ENCODE results near the gene TMEM131.

Gene TMEM131

DNA sequence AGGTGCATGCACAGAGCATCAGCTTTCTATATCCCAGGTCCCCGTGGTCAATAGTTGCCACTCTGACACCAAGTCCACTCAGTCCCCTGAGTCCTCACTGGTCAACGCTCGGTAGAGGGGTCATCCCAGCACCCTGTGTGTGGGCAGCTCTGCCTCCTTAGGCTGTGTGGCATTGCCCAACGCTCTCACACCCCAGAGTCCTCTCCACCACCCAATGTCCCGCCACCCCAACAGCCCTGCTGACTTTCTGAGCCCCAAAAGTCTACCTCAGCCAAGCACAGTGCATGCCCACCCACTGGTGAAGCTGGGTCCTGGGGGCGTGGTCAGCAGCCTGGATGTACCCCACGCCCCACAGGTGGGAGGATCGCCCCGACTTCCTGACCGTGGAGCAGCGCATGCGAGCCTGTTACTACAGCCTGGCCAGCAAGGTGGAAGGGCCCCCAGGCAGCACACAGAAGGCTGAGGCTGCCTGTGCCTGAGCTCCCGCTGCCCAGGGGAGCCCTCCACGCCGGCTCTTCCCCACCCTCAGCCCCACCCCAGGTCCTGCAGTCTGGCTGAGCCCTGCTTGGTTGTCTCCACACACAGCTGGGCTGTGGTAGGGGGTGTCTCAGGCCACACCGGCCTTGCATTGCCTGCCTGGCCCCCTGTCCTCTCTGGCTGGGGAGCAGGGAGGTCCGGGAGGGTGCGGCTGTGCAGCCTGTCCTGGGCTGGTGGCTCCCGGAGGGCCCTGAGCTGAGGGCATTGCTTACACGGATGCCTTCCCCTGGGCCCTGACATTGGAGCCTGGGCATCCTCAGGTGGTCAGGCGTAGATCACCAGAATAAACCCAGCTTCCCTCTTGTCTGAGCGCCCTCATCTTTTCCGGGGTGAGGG is 256.5 kb downstream of the TMEM131 start:
- Histone ChIP-seq H3K27ac (peak overlapping the region; percentile 98), H3K27me3 (ENCODE audit: insufficient read depth, low read depth, severe bottlenecking) (no peaks in the 10 kb centered on the region), H3K9me3 (ENCODE audit: severe bottlenecking) (no peaks in the 10 kb centered on the region), H3K36me3 (peaks cover 2% of the 10 kb centered on the region), H3K4me3 (ENCODE audit: low read depth, low read length) (no peak overlapping the region)
- TF ChIP-seq, protein P1, sequence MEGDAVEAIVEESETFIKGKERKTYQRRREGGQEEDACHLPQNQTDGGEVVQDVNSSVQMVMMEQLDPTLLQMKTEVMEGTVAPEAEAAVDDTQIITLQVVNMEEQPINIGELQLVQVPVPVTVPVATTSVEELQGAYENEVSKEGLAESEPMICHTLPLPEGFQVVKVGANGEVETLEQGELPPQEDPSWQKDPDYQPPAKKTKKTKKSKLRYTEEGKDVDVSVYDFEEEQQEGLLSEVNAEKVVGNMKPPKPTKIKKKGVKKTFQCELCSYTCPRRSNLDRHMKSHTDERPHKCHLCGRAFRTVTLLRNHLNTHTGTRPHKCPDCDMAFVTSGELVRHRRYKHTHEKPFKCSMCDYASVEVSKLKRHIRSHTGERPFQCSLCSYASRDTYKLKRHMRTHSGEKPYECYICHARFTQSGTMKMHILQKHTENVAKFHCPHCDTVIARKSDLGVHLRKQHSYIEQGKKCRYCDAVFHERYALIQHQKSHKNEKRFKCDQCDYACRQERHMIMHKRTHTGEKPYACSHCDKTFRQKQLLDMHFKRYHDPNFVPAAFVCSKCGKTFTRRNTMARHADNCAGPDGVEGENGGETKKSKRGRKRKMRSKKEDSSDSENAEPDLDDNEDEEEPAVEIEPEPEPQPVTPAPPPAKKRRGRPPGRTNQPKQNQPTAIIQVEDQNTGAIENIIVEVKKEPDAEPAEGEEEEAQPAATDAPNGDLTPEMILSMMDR (IDR thresholded peaks at IDR 0.05; ENCODE audit: low read depth, low read length), result no peak
- no peak for DNase-seq

DNA sequence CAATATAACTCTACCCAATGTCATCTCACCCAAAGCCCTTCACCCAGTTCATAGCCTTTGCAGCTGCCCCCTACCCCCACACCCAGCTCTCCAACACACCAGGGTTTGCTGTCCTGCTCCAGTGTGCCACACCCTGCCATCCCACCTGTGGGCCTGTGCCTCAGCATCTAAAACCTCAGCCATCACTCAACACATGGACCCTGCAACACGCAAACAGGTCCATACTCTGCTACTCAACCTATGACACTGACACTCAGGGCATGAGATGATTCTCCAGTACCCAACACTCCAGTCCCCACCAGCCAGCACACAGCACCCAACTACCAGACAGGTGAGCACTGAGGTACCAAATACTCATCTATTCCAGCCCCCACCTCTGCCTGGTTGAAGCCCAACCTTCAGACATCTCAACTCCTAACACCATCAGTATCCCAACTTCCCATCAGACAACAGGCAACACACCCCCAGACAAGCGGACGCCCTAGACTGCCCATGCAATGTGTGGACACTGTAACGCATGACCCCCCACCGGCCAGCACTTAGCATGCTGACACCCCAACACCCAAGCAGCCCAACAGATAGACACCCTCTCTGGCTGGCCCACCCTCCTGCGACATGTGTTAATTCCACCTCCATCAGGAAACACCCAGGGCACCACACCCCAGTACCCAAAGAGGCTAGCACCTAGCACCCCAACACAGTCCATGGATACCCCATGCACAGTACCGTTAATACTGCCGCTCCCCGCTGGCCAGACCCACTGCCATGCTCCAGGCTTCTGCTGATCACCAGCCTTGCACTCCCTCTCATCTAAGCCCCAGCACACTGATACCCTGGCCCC is 257.3 kb downstream of the TMEM131 start:
- no peaks in the 10 kb centered on the region for H3K36me3 ChIP-seq
- H3K27ac ChIP-seq, result no peak overlapping the region; the same call in 1 of the 2 replicates
- TF ChIP-seq, protein P1 (IDR thresholded peaks at IDR 0.05; ENCODE audit: low read depth, low read length), result no peak
- H3K27me3 ChIP-seq (ENCODE audit: insufficient read depth, low read depth, severe bottlenecking), result no peaks in the 10 kb centered on the region
- no peak for DNase-seq
- no peaks in the 10 kb centered on the region for H3K9me3 ChIP-seq (ENCODE audit: severe bottlenecking)
- no peak overlapping the region for H3K4me3 ChIP-seq (ENCODE audit: low read depth, low read length)

DNA sequence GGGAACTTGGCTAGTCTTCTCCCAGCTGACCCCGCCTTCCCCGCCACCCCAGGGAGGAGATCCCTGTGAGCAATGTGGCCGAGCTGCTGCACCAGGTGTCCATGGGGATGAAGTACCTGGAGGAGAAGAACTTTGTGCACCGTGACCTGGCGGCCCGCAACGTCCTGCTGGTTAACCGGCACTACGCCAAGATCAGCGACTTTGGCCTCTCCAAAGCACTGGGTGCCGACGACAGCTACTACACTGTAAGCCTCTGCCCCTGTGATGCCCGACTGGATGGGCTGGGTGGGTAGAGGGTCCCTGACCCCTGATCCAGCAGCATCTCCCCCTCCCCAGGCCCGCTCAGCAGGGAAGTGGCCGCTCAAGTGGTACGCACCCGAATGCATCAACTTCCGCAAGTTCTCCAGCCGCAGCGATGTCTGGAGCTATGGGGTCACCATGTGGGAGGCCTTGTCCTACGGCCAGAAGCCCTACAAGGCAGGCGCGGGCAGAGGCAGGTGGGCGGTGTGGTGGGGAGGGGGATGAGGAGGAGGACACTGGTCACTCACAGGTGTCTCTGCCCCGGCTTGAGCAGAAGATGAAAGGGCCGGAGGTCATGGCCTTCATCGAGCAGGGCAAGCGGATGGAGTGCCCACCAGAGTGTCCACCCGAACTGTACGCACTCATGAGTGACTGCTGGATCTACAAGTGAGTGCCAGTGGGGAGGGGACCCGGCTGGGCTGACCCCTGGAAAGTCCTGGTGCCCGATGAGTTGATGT is 258.1 kb downstream of the TMEM131 start:
- TF ChIP-seq, protein P1 (IDR thresholded peaks at IDR 0.05; ENCODE audit: low read depth, low read length), result no peak
- H3K27me3 ChIP-seq (ENCODE audit: insufficient read depth, low read depth, severe bottlenecking), result no peaks in the 10 kb centered on the region
- no peaks in the 10 kb centered on the region for H3K36me3 ChIP-seq
- no peak overlapping the region for H3K27ac ChIP-seq
- H3K4me3 ChIP-seq (ENCODE audit: low read depth, low read length), result no peak overlapping the region
- no peaks in the 10 kb centered on the region for H3K9me3 ChIP-seq (ENCODE audit: severe bottlenecking)
- DNase-seq, result no peak

GRCh38 chr2:97736608-97737330 is 259.0 kb downstream of the TMEM131 start:
- H3K9me3 ChIP-seq (ENCODE audit: severe bottlenecking), result no peaks in the 10 kb centered on the region
- TF ChIP-seq, protein P1 (IDR thresholded peaks at IDR 0.05; ENCODE audit: low read depth, low read length), result no peak
- DNase-seq, result no peak
- H3K4me3 ChIP-seq (ENCODE audit: low read depth, low read length), result no peak overlapping the region
- H3K27ac ChIP-seq, result no peak overlapping the region
- no peaks in the 10 kb centered on the region for H3K27me3 ChIP-seq (ENCODE audit: insufficient read depth, low read depth, severe bottlenecking)
- no peaks in the 10 kb centered on the region for H3K36me3 ChIP-seq

- no peak for DNase-seq
- Histone ChIP-seq H3K27me3 (ENCODE audit: insufficient read depth, low read depth, severe bottlenecking) (no peaks in the 10 kb centered on the region), H3K4me3 (ENCODE audit: low read depth, low read length) (no peak overlapping the region), H3K9me3 (ENCODE audit: severe bottlenecking) (no peaks in the 10 kb centered on the region), H3K36me3 (no peaks in the 10 kb centered on the region), H3K27ac (no peak overlapping the region)
- TF ChIP-seq, protein P1 (IDR thresholded peaks at IDR 0.05; ENCODE audit: low read depth, low read length), result no peak
These were observed 259.6 kb downstream of the TMEM131 start for GRCh38 chr2:97736185-97736584.
